Skeletal muscle tissue (tissue), 4 donors: ENCODE results near the gene BCL2L13. TPM values are rescaled to one million over a fixed set of nuclear protein-coding genes. Genes with fewer than 3 reads are reported as not detected.
"Not testable (repeated sequence)": the region's sequence is repeated elsewhere in the genome, so short reads cannot be mapped to it uniquely, and the experiment has no call there.

Source experiments
- H3K27ac ChIP-seq: one replicate; pipeline ENCODE4 v1.7.0; 2013; ENCODE audit warnings: mild to moderate bottlenecking, low read depth, low read length, inconsistent platforms
- H3K27me3 ChIP-seq, 3 donors: one replicate each; pipeline ENCODE4 v1.7.0; 2013; ENCODE audit warnings: low read length in 3 of 3; ENCODE audit not compliant: control insufficient read depth in 3 of 3, insufficient read depth in 3 of 3
- H3K36me3 ChIP-seq, 3 donors: one replicate each; pipeline ENCODE4 v1.7.0; 2013; ENCODE audit warnings: low read length in 3 of 3; ENCODE audit not compliant: control insufficient read depth in 3 of 3, insufficient read depth in 3 of 3
- H3K4me1 ChIP-seq, 3 donors: one replicate each; pipeline ENCODE4 v1.7.0; 2013; ENCODE audit warnings: low read length in 3 of 3, mild to moderate bottlenecking in 3 of 3; ENCODE audit not compliant: control insufficient read depth in 3 of 3, insufficient read depth in 3 of 3
- H3K4me3 ChIP-seq, 3 donors: one replicate each; pipeline ENCODE4 v1.7.0; 2013; ENCODE audit warnings: low read length in 3 of 3
- H3K9ac ChIP-seq, 3 donors: one replicate each; pipeline ENCODE4 v1.7.0; 2013; ENCODE audit warnings: low read length in 3 of 3, mild to moderate bottlenecking in 3 of 3, moderate library complexity in 2 of 3, low read depth in 1 of 3
- H3K9me3 ChIP-seq, 3 donors: one replicate each; pipeline ENCODE4 v1.7.0; 2013; ENCODE audit warnings: low read length in 3 of 3; ENCODE audit not compliant: control insufficient read depth in 3 of 3
- total RNA-seq: library from RNA; depleted of rRNA; stranded (reverse); fragments of >200 nt; gene quantifications from one replicate; pipeline ENCODE4 v1.2.3, GENCODE V29; 2014
- donor health status: Osteomylitis.

The BCL2L13 gene
- total RNA-seq, 1 donor from 2014 or later = 41.2 TPM

DNA sequence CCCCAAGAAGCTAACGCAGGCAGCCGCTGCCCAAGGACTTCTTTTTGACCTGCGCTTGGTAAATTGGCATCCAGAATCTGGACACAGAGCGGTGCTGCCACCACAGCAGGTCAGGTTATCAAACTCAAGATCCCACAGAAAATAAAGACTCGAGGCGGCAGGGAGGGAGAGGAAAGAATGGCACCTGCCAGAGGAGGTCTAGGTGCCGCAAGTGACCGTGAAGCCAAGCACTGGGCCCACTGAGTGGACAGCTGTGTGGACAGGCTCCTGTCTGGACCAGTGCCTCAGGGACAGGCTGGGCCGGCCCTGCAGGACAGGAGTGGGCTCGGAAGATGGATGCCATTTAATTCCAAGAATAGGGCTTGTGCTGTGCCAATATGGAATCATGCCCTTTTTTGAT, 108.4 kb downstream of the BCL2L13 start:
- Histone ChIP-seq H3K4me1 (peaks cover 11 to 21% (median 18%) of the 10 kb centered on the region in 3 donors), H3K9ac (no peak overlapping the region), H3K36me3 (no peaks in the 10 kb centered on the region), H3K27me3 (no peaks in the 10 kb centered on the region), H3K4me3 (no peak overlapping the region), H3K9me3 (no peaks in the 10 kb centered on the region), H3K27ac (no peak overlapping the region)

DNA sequence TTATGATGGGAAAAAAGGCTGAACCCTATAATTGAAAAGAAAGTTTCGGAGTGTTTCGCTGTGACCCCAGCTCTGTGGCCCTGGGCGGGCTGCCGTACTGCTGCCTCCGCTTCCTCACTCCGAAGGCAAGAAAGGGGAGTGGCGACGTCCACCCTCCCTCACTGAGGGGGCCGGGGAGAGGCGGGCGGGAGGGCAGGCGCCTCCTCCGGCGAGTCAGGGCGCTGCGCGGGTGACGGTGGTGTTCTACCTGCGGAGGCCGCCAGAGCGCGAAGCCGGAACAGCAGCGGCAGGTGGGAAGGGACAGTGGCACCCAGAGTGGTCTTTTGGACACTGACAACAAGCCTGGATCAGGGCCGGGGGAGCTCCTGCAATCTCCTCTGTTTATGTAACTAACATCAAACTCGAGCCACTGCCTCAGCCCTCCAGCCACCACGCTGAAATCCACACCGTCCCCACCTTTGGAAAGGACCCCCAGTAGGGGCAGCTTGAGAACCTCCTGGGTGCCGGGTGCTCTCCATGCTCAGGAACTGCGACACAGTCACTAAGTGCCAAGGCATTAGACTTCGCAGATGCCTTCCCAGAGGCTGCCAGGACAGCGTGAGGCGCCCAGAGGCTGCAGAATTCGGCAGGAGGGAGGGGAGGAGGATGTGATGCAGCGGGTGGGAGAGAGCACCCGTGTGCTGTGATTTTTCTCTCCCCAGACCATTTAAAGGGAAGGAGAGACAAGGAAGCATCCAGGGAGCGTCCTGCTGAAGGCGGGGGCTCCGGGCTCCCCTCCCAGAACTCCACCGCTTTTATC, 110.2 kb downstream of the BCL2L13 start:
- Histone ChIP-seq H3K27ac (no peak overlapping the region), H3K36me3 (no peaks in the 10 kb centered on the region), H3K4me1 (peaks cover 9 to 10% (median 10%) of the 10 kb centered on the region in 3 donors), H3K9ac (no peak overlapping the region), H3K9me3 (no peaks in the 10 kb centered on the region), H3K4me3 (no peak overlapping the region), H3K27me3 (no peaks in the 10 kb centered on the region)

DNA sequence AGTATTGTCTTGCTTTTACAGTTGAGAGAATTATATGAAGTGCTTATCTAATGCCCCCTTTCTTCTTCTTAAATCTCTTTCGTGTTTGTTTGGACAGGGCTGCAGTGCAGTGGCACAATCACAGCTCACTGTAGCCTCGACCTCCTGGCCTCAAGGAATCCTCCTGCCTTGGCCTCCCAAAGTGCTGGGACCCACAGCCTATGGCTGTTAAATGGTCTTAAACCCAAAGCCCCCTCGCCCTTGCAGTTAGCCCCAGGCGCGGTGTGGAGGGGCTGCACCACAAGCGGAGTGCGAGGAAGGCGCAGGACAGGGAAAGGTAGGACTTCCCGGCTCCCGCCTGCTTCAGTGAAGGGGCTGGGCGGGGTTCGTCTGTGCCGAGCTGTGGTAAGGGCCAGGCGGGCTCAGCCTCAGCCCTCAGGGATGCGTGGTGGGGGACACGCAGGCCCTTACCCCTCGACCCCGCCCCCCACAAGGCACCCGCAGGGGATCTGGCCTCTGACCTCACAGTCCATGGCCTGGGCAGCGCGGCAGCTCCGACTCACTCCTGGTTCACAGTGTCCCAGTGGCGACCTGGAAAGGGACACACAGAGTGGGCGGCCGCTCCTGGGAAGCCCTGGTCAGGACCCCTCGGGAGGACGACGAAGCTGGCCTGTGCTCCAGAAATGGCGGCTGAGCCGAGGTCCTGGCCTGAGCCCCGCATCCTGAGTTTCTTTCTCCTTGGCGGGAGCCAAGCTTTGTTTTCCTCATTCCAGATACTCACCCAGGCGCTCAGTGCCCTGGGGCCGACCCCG, 111.2 kb downstream of the BCL2L13 start:
- Histone ChIP-seq H3K27me3 (no peaks in the 10 kb centered on the region), H3K27ac (no peak overlapping the region), H3K9me3 (no peaks in the 10 kb centered on the region), H3K9ac (no peak overlapping the region), H3K4me3 (no peak overlapping the region), H3K36me3 (no peaks in the 10 kb centered on the region), H3K4me1 (peaks cover 0 to under 1% (median 0%) of the 10 kb centered on the region in 3 donors)

DNA sequence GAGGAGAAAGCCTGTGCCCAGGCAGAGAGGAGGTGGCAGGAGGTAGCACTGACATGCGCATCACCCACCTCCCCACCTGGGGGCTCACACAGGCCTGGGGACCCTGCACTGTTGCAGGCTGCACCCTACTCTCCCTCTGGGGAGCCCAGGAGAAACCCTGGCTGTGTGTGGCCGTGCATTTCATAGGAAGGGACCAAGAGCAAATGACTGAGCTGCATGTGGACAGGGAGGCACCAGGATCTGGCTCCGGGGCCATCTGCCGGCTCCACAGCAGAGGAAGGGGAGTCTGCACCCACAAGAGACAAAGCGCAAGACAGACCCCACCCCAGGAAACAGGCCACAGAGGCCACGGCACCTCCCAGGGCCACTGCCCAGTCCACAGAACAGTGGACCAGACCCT, 113.0 kb downstream of the BCL2L13 start:
- no peak overlapping the region for H3K4me3 ChIP-seq
- H3K9me3 ChIP-seq = no peaks in the 10 kb centered on the region
- H3K27ac ChIP-seq = no peak overlapping the region
- H3K9ac ChIP-seq = no peak overlapping the region
- no peaks in the 10 kb centered on the region for H3K36me3 ChIP-seq
- no peaks in the 10 kb centered on the region for H3K27me3 ChIP-seq
- H3K4me1 ChIP-seq = no peaks in the 10 kb centered on the region

DNA sequence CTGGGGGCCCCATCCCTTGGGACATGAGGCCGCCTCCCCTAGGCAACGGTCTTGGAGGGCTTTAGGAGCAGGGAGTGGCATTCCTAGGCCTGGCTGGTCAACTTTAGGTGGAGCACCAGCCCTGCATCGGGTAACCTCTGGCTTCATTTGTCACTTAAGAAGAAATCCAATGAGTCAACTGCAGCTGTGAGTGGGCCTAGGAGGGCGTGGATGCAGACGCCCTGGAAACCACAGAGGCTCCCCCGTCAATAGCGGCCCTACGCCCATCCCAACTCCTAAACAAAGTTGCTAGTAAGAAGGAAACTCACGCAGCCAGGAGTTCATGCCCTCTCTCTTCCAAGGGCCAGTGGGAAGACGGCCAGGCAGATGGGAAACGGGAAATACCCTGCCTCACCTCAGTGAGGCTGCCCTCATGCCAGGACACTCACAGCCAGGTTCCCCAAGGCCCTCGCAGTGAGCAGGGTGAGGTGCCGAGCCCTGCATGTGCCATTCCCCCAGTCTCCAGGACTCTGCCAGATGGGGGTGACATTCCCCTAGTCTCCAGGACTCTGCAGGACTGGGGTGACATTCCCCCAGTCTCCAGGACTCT, 114.9 kb downstream of the BCL2L13 start:
- Histone ChIP-seq H3K27me3 (no peaks in the 10 kb centered on the region), H3K27ac (no peak overlapping the region), H3K9ac (no peak overlapping the region), H3K36me3 (no peaks in the 10 kb centered on the region), H3K4me3 (no peak overlapping the region), H3K9me3 (no peaks in the 10 kb centered on the region), H3K4me1 (no peaks in the 10 kb centered on the region)

DNA sequence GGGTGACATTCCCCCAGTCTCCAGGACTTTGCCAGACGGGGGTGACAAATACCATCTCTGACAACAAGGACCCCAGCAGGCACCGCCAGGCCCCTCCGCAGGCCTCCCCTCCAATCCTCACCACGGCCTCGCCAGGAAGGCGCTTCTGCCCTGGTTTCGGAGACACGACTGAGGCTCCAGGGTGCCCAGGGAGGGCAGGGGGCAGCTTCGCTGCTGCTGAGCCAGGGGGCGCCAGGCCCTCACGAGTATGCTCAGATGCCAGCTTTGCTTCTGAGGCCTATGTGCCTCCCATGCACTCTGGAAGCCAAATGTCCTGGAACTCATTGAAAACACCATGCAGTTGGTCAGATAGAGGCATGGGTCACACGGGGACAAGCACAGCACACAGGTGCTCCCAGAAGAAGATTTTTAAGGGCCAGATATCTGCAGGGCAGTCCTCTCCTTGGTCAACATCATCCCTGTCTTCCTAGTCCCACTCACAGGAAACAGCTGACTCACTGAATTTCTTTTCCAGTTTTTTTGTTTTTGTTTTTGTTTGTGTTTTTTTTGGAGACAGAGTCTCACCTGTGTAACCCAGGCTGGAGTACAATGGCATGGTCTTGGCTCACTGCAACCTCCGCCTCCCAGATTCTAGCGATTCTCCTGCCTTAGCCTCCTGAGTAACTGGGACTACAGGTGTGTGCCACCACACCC, 115.8 kb downstream of the BCL2L13 start:
- Histone ChIP-seq H3K4me1 (no peaks in the 10 kb centered on the region), H3K27me3 (no peaks in the 10 kb centered on the region), H3K4me3 (no peak overlapping the region), H3K9ac (no peak overlapping the region), H3K36me3 (no peaks in the 10 kb centered on the region), H3K27ac (no peak overlapping the region), H3K9me3 (no peaks in the 10 kb centered on the region)

DNA sequence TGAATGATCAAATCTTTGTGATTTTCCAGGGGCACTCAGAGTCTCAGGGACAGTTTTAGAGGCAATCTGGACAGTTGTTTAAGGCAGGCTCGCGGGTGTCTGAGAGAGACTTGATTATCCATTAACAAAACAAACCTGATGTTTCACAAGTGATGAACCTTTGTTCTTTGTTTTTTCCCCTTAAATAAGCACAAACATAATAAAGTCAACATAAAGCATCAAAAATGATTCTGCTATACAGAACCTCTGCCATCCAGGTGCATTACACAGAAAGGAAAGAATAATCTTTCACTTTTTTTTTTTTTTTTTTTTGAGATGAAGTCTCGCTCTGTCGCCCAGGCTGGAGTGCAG, 122.6 kb downstream of the BCL2L13 start:
- no peak overlapping the region for H3K4me3 ChIP-seq
- H3K27ac ChIP-seq = no peak overlapping the region
- H3K27me3 ChIP-seq = no peaks in the 10 kb centered on the region
- no peaks in the 10 kb centered on the region for H3K9me3 ChIP-seq
- no peaks in the 10 kb centered on the region for H3K4me1 ChIP-seq
- H3K36me3 ChIP-seq = no peaks in the 10 kb centered on the region
- no peak overlapping the region for H3K9ac ChIP-seq

DNA sequence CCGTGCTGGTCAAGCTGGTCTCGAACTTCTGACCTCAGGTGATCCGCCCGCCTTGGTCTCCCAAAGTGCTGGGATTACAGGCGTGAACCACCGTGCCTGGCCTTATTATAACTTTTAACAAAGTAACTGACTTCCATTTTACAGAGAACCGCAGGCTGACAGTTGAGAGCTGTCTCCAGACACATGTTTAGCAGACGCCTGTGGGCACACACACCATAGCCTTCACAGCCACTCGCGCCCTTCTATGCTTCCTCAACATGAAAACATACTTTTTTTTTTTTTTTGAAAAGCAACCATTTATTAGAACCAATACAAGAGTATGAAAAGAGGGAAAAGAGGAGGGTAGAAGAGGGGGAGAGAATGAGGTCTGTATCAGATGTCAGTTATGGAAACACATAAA, 124.9 kb downstream of the BCL2L13 start:
- H3K36me3 ChIP-seq, H3K27ac ChIP-seq, H3K4me1 ChIP-seq, H3K27me3 ChIP-seq, H3K4me3 ChIP-seq, H3K9ac ChIP-seq, H3K9me3 ChIP-seq: not testable (repeated sequence)

DNA sequence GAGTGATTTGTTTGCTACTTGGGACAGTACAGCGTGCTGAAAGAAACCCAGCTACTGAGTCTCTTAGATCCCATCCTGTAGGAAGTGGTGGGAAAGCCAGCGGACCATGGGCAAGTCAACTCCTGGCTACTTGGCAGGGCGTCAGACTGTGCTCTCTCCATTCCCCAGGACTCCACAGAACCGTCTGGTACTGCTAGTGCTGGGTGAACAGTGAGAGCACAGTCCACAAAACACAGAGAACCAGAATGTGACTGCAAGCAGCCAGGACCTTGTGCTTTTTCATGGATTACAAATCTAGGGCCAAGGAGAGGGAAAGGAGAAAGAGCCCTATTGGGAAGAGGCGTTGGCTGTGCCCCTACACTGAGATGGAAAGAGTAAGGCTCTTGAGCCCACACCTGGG, 125.5 kb downstream of the BCL2L13 start:
- Histone ChIP-seq H3K9ac (no peak overlapping the region), H3K27me3 (no peaks in the 10 kb centered on the region), H3K27ac (no peak overlapping the region), H3K9me3 (no peaks in the 10 kb centered on the region), H3K4me3 (no peak overlapping the region), H3K4me1 (no peaks in the 10 kb centered on the region), H3K36me3 (no peaks in the 10 kb centered on the region)

DNA sequence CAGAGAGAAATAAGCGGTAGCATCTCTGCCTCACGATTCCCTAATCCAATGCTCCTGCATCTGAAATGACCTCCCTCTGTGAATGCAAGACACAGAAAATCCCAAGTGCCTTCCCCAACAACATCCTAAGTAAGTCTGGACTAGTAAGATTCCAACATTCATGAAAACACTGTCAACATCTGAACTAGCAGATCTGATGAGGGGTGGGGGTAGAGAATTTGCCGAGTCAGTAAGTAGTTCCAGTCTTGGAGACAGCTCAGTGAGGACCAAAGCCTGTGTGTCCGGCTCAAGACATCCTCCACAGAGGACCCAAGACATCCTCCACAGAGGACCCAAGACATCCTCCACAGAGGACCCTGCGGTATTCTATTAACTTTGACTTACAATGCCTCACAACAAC, 126.3 kb downstream of the BCL2L13 start:
- not testable (repeated sequence) for H3K27ac ChIP-seq, H3K4me1 ChIP-seq, H3K4me3 ChIP-seq, H3K27me3 ChIP-seq, H3K36me3 ChIP-seq, H3K9me3 ChIP-seq, H3K9ac ChIP-seq
